Right kidney (tissue), 1 donor: Measurements from ENCODE around the gene MCOLN1.

Experiments
- DNase-seq: peaks from one replicate; pipeline ENCODE4 v3.0.0-alpha.2; 2016

The MCOLN1 gene

GRCh38 chr19:7500811-7501450, 21.5 kb upstream of the MCOLN1 start:
- peak; percentile 84 for DNase-seq

- no peak for DNase-seq
These were observed 19.9 kb upstream of the MCOLN1 start for GRCh38 chr19:7502552-7502951.

GRCh38 chr19:7504684-7505083, 17.7 kb upstream of the MCOLN1 start:
- DNase-seq, result no peak

- DNase-seq, result no peak
These were observed 17.1 kb upstream of the MCOLN1 start for GRCh38 chr19:7505288-7505681.

GRCh38 chr19:7505682-7506384, 16.6 kb upstream of the MCOLN1 start:
- peak; percentile 48 for DNase-seq

- peak; percentile 40 for DNase-seq
These were observed 15.8 kb upstream of the MCOLN1 start for GRCh38 chr19:7506385-7507328.

- no peak for DNase-seq
These were observed 14.5 kb upstream of the MCOLN1 start for GRCh38 chr19:7507884-7508283.

- DNase-seq, result no peak
These were observed 12.8 kb upstream of the MCOLN1 start for GRCh38 chr19:7509625-7510024.

- DNase-seq, result no peak
These were observed 10.0 kb upstream of the MCOLN1 start for GRCh38 chr19:7512400-7512851.

- DNase-seq, result no peak
These were observed 8.4 kb upstream of the MCOLN1 start for GRCh38 chr19:7513809-7514642.

GRCh38 chr19:7515110-7515644, 7.2 kb upstream of the MCOLN1 start:
- no peak for DNase-seq

GRCh38 chr19:7515645-7516151, 6.7 kb upstream of the MCOLN1 start, which contains the start of gene ZNF358:
ZNF358 (plus strand) TSS chr19:7516103; CDS start chr19:7519243, 3,140 bp downstream.
- DNase-seq, result peak; percentile 73

- peak; percentile 46 for DNase-seq
These were observed 6.1 kb upstream of the MCOLN1 start for GRCh38 chr19:7516333-7516732.

GRCh38 chr19:7516878-7517277, 5.5 kb upstream of the MCOLN1 start:
- DNase-seq, result peak; percentile 40

- no peak for DNase-seq
These were observed 2.9 kb upstream of the MCOLN1 start for GRCh38 chr19:7519361-7520130.

GRCh38 chr19:7520131-7521051, 2.0 kb upstream of the MCOLN1 start:
- no peak for DNase-seq

GRCh38 chr19:7521551-7522071, 813 bp upstream of the MCOLN1 start:
- no peak for DNase-seq

- DNase-seq, result no peak
These were observed 671 bp downstream of the MCOLN1 start for GRCh38 chr19:7522923-7523667.
